Right lobe of liver (tissue), 6 donors: ENCODE results near the gene ABLIM2. TPM values are rescaled to one million over a fixed set of nuclear protein-coding genes. Genes with fewer than 3 reads are reported as not detected.

Source experiments
- ATAC-seq, 4 donors: fragments of 200-7000 bp; cut with Tn5 transposase; one replicate each; pipeline ENCODE4 v1.9.1; 2020; ENCODE audit warnings: mild to moderate bottlenecking in 4 of 4, moderate library complexity in 4 of 4
- DNase-seq, 3 donors: peaks; one replicate each; pipeline ENCODE4 v3.0.0-alpha.2; 2020
- H3K27ac ChIP-seq, 3 donors: fragments of 200-600 bp; one replicate each; pipeline ENCODE4 v1.8.0; 2022
- H3K27me3 ChIP-seq, 2 donors: fragments of 200-600 bp; one replicate each; pipeline ENCODE4 v1.8.0; 2022
- H3K36me3 ChIP-seq, 4 donors: fragments of 200-600 bp; sonication (generic) in 1 of 4; one replicate each; pipeline versions ENCODE4 v1.5.1 to v1.8.0; 2017 to 2022; ENCODE audit warnings: control low read depth in 1 of 4
- H3K4me1 ChIP-seq, 4 donors: fragments of 200-600 bp; sonication (generic) in 1 of 4; one replicate each; pipeline versions ENCODE4 v1.5.1 to v1.8.0; 2017 to 2022; ENCODE audit warnings: control low read depth in 1 of 4
- H3K4me3 ChIP-seq, 3 donors: fragments of 200-600 bp; one replicate each; pipeline ENCODE4 v1.8.0; 2022
- H3K9me3 ChIP-seq, 4 donors: fragments of 200-600 bp; sonication (generic) in 1 of 4; one replicate each; pipeline versions ENCODE4 v1.5.1 to v1.8.0; 2017 to 2022; ENCODE audit warnings: control low read depth in 1 of 4
- POLR2A ChIP-seq: fragments of 450-650 bp; IDR thresholded peaks from one replicate; pipeline ENCODE4 v1.6.1; 2017; ENCODE audit warnings: antibody characterized with exemption, mild to moderate bottlenecking
- WGBS: methylation state at CpG from one replicate; pipeline ENCODE4 v1.1.6; 2018; ENCODE audit warnings: low coverage, low lambda C conversion rate; ENCODE audit not compliant: insufficient coverage; ENCODE audit errors: missing lambda C conversion rate; 5-methylcytosine and 5-hydroxymethylcytosine counted together
- intact Hi-C, 2 donors: fragments of 100-400 bp; cut with DNase I; formaldehyde crosslinking; loops; one replicate each; pipeline versions ENCODE4 v1.11.2 to v1.14.1; 2022
- total RNA-seq, 6 experiments: library from RNA; depleted of rRNA in 2 of 6; stranded (reverse); fragments of >200 nt in 2 of 6; fragmentation: NEBNext Ultra II Directional in 3 of 6; extraction: Animal tissue kit (Norgen Biotek cat#: 25700) in 3 of 6; gene quantifications; one replicate each; pipeline versions ENCODE4 v1.1.0 to v1.2.4, GENCODE V29; 2016 to 2023
- TF ChIP-seq, protein P1 (sequence below), 4 donors: fragments of 200-600 bp in 3 of 4; fragments of 450-650 bp in 1 of 4; IDR thresholded peaks; one replicate each; pipeline versions ENCODE4 v1.5.1 to v1.8.0; 2016 to 2022; ENCODE audit warnings: antibody characterized with exemption in 4 of 4, mild to moderate bottlenecking in 2 of 4
- donor health status: DM: no; HTN: yes; CAD: no.
- donor health status: DM: no; HTN: no; CAD: no.
- donor health status: DM: no; HTN: no; CAD: no.
- donor health status: DM: no; HTN: yes; CAD: no.
- donor health status: DM: no; HTN: yes; CAD: no.

Gene ABLIM2
- total RNA-seq, 6 experiments from 2014 or later = 0.93 to 3.5 (median 2.3) TPM

- Histone ChIP-seq H3K27me3 (no peaks in the 10 kb centered on the region), H3K9me3 (no peaks in the 10 kb centered on the region), H3K36me3 (no peaks in the 10 kb centered on the region), H3K4me1 (peaks cover 0 to 10% (median 0%) of the 10 kb centered on the region in 4 donors), H3K27ac (no peak overlapping the region), H3K4me3 (no peak overlapping the region)
- no peak for TF ChIP-seq POLR2A
- TF ChIP-seq, protein P1, sequence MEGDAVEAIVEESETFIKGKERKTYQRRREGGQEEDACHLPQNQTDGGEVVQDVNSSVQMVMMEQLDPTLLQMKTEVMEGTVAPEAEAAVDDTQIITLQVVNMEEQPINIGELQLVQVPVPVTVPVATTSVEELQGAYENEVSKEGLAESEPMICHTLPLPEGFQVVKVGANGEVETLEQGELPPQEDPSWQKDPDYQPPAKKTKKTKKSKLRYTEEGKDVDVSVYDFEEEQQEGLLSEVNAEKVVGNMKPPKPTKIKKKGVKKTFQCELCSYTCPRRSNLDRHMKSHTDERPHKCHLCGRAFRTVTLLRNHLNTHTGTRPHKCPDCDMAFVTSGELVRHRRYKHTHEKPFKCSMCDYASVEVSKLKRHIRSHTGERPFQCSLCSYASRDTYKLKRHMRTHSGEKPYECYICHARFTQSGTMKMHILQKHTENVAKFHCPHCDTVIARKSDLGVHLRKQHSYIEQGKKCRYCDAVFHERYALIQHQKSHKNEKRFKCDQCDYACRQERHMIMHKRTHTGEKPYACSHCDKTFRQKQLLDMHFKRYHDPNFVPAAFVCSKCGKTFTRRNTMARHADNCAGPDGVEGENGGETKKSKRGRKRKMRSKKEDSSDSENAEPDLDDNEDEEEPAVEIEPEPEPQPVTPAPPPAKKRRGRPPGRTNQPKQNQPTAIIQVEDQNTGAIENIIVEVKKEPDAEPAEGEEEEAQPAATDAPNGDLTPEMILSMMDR (IDR thresholded peaks at IDR 0.05) = no peak
- intact Hi-C loops = no loop called here
- no peak for ATAC-seq
- WGBS = 58% methylated on average over 2 of the region's 6 CpGs
- no peak for DNase-seq
Measured at GRCh38 chr4:8118035-8118434, 40.6 kb downstream of the ABLIM2 start.

- H3K36me3 ChIP-seq = no peaks in the 10 kb centered on the region
- no peak overlapping the region for H3K27ac ChIP-seq
- TF ChIP-seq POLR2A = no peak
- TF ChIP-seq, protein P1 (IDR thresholded peaks at IDR 0.05) = no peak
- ATAC-seq (peak; percentile 9 to 61 (median 37)), DNase-seq (peak in 1 of 3 donors; percentile 46)
- no peak overlapping the region for H3K4me3 ChIP-seq
- H3K27me3 ChIP-seq = no peaks in the 10 kb centered on the region
- intact Hi-C loops = no loop called here
- H3K4me1 ChIP-seq = peaks cover 0 to 10% (median 0%) of the 10 kb centered on the region in 4 donors
- WGBS = 37% methylated on average over 3 of the region's 4 CpGs
- no peaks in the 10 kb centered on the region for H3K9me3 ChIP-seq
Measured at GRCh38 chr4:8117278-8117682, 41.3 kb downstream of the ABLIM2 start.

- H3K27me3 ChIP-seq = no peaks in the 10 kb centered on the region
- TF ChIP-seq POLR2A = no peak
- TF ChIP-seq, protein P1 (IDR thresholded peaks at IDR 0.05) = no peak
- ATAC-seq (no peak), DNase-seq (peak in 1 of 3 donors; percentile 31)
- no peak overlapping the region for H3K4me3 ChIP-seq
- WGBS = 53% methylated on average over 3 of the region's 8 CpGs
- H3K4me1 ChIP-seq = peaks cover 0 to 10% (median 0%) of the 10 kb centered on the region in 4 donors
- no peaks in the 10 kb centered on the region for H3K9me3 ChIP-seq
- no peaks in the 10 kb centered on the region for H3K36me3 ChIP-seq
- no peak overlapping the region for H3K27ac ChIP-seq
- intact Hi-C loops = no loop called here
Measured at GRCh38 chr4:8115916-8116315, 42.7 kb downstream of the ABLIM2 start.

DNA sequence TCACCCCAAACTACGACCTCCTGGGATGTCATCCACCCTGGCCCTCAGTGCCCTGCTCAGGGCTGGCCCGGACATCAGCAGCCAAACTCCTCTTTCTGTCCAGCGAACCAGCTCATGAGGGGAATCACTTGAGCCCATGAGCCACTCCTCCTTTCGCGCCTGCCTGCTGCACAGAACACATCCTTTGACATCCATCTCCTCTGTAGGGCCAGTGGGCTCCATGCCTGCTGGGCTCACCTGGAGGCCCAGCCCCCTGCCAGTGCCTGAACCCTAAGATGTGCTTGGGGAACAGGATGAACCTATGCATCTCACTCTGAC lies 43.5 kb downstream of the ABLIM2 start:
- intact Hi-C loops = no loop called here
- DNase-seq = peak in 1 of 3 donors; percentile 20

More for the DNA sequence above, 43.5 kb downstream of the ABLIM2 start:
- Histone ChIP-seq H3K27me3 (no peaks in the 10 kb centered on the region), H3K27ac (no peak overlapping the region), H3K9me3 (no peaks in the 10 kb centered on the region), H3K4me3 (no peak overlapping the region), H3K36me3 (no peaks in the 10 kb centered on the region), H3K4me1 (peaks cover 0 to 10% (median 0%) of the 10 kb centered on the region in 4 donors)
- no peak for TF ChIP-seq POLR2A
- TF ChIP-seq, protein P1 (IDR thresholded peaks at IDR 0.05) = no peak
- WGBS = 43% methylated on average over 2 of the region's 5 CpGs
- no peak for ATAC-seq
